Esophagus muscularis mucosa (tissue), 4 donors: ENCODE measurements around the gene ALDH6A1. TPM values are rescaled to one million over a fixed set of nuclear protein-coding genes. Genes with fewer than 3 reads are reported as not detected.
A peak's percentile ranks its signal among the peaks of the same experiment; 100 is the strongest.

ENCODE experiments used
- DNase-seq: peaks from one replicate; pipeline ENCODE4 v3.0.0-alpha.2; 2017; ENCODE audit errors: extremely low spot score
- H3K27ac ChIP-seq, 4 donors: fragments of 200-600 bp; sonication (generic); replicated peaks in 1 of 4; 1 replicate in 3 of 4; 2 replicates in 1 of 4; pipeline ENCODE4 v1.5.1; 2016 to 2019; ENCODE audit warnings: mild to moderate bottlenecking in 1 of 4
- H3K27me3 ChIP-seq, 4 donors: fragments of 200-600 bp; sonication (generic); one replicate each; pipeline versions ENCODE4 v1.5.1 to v1.6.0; 2016 to 2019
- H3K36me3 ChIP-seq, 4 donors: fragments of 200-600 bp; sonication (generic); one replicate each; pipeline ENCODE4 v1.5.1; 2016 to 2019
- H3K4me1 ChIP-seq, 4 donors: fragments of 200-600 bp; sonication (generic); one replicate each; pipeline ENCODE4 v1.5.1; 2016 to 2019
- H3K4me3 ChIP-seq, 4 donors: fragments of 200-600 bp; sonication (generic); 1 replicate in 2 of 4; 2 replicates in 2 of 4; pipeline ENCODE4 v1.5.1; 2016 to 2019; ENCODE audit warnings: mild to moderate bottlenecking in 4 of 4, moderate library complexity in 1 of 4
- H3K9me3 ChIP-seq, 4 donors: fragments of 200-600 bp; sonication (generic); 1 replicate in 3 of 4; 2 replicates in 1 of 4; pipeline ENCODE4 v1.5.1; 2016 to 2019
- EP300 ChIP-seq: sonication (generic); formaldehyde crosslinking; IDR thresholded peaks from one replicate; pipeline ENCODE4 v1.6.1; 2017; ENCODE audit warnings: antibody characterized with exemption
- POLR2A ChIP-seq: fragments of 450-650 bp; IDR thresholded peaks from one replicate; pipeline ENCODE4 v1.6.1; 2017; ENCODE audit warnings: antibody characterized with exemption, moderate library complexity, mild to moderate bottlenecking, low read depth
- POLR2AphosphoS5 ChIP-seq, 2 donors: sonication (generic); formaldehyde crosslinking; IDR thresholded peaks; one replicate each; pipeline ENCODE4 v1.6.1; 2017; ENCODE audit warnings: antibody characterized with exemption in 2 of 2
- WGBS: methylation state at CpG from one replicate; pipeline ENCODE4 v1.1.5; 2018; 5-methylcytosine and 5-hydroxymethylcytosine counted together
- intact Hi-C: fragments of 100-400 bp; cut with DNase I; formaldehyde crosslinking; loops from one replicate; pipeline ENCODE4 v1.15.1; 2023
- total RNA-seq, 4 donors: library from RNA; depleted of rRNA; stranded (reverse); fragments of >200 nt; gene quantifications; one replicate each; pipeline versions ENCODE4 v1.1.0 to v1.2.1, GENCODE V29; 2016
- TF ChIP-seq, protein P1 (sequence below), 3 experiments: fragments of 200-600 bp in 2 of 3; fragments of 450-650 bp in 1 of 3; sonication (generic) in 2 of 3; IDR thresholded peaks; one replicate each; pipeline ENCODE4 v1.5.1; 2017 to 2019; ENCODE audit warnings: antibody characterized with exemption in 3 of 3, mild to moderate bottlenecking in 2 of 3, moderate library complexity in 1 of 3

Gene ALDH6A1
- total RNA-seq, 4 donors from 2014 or later = 39.6 to 81.8 (median 62.1) TPM

DNA sequence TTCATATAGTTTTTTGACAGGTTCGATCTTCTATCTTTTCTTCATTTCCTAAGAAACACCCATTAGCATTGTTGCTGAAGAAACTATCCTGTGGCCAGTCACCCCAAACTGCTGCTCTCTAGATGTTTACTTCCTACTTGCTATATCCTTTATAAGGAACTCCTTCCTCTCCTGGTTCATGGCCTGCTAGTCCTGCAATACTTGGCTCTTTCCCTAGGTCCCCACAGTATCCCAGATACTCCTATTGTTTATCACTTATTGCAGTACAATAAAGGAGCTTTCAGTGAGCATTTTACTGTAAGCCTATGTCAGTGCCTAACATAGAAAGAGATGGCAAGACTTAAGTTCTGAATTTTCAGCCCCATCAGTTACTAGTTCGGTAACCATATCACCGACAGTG lies 2.8 kb downstream of the ALDH6A1 start:
- WGBS = 94% methylated on average over 3 of the region's 3 CpGs
- intact Hi-C loops = no loop called here
- Histone ChIP-seq H3K27me3 (no peaks in the 10 kb centered on the region), H3K9me3 (no peaks in the 10 kb centered on the region), H3K4me3 (no peak overlapping the region), H3K4me1 (peaks cover 19 to 36% (median 35%) of the 10 kb centered on the region in 4 donors), H3K27ac (peak overlapping the region in 1 of 4 donors; percentile 2), H3K36me3 (no peaks in the 10 kb centered on the region)
- TF ChIP-seq EP300 = no peak
- TF ChIP-seq, protein P1, sequence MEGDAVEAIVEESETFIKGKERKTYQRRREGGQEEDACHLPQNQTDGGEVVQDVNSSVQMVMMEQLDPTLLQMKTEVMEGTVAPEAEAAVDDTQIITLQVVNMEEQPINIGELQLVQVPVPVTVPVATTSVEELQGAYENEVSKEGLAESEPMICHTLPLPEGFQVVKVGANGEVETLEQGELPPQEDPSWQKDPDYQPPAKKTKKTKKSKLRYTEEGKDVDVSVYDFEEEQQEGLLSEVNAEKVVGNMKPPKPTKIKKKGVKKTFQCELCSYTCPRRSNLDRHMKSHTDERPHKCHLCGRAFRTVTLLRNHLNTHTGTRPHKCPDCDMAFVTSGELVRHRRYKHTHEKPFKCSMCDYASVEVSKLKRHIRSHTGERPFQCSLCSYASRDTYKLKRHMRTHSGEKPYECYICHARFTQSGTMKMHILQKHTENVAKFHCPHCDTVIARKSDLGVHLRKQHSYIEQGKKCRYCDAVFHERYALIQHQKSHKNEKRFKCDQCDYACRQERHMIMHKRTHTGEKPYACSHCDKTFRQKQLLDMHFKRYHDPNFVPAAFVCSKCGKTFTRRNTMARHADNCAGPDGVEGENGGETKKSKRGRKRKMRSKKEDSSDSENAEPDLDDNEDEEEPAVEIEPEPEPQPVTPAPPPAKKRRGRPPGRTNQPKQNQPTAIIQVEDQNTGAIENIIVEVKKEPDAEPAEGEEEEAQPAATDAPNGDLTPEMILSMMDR (IDR thresholded peaks at IDR 0.05) = no peak
- no peak for DNase-seq

GRCh38 chr14:74080820-74081460 lies 3.3 kb downstream of the ALDH6A1 start:
- intact Hi-C loops = no loop called here
- WGBS = 74% methylated on average over 4 of the region's 4 CpGs
- peaks cover 18 to 31% (median 30%) of the 10 kb centered on the region in 4 donors for H3K4me1 ChIP-seq
- TF ChIP-seq EP300 = no peak
- no peak for TF ChIP-seq POLR2AphosphoS5 (IDR thresholded peaks at IDR 0.05)
- TF ChIP-seq, protein P1 (IDR thresholded peaks at IDR 0.05) = no peak
- no peak for TF ChIP-seq POLR2A
- H3K27ac ChIP-seq = peak overlapping the region in 1 of 4 donors; percentile 2
- no peaks in the 10 kb centered on the region for H3K27me3 ChIP-seq
- DNase-seq = no peak
- H3K4me3 ChIP-seq = no peak overlapping the region
- H3K36me3 ChIP-seq = no peaks in the 10 kb centered on the region
- H3K9me3 ChIP-seq = no peaks in the 10 kb centered on the region

GRCh38 chr14:74077401-74077800 lies 6.9 kb downstream of the ALDH6A1 start:
- TF ChIP-seq, protein P1 (IDR thresholded peaks at IDR 0.05) = no peak
- TF ChIP-seq POLR2AphosphoS5 (IDR thresholded peaks at IDR 0.05) (no peak), POLR2A (no peak), EP300 (no peak)
- no peak overlapping the region for H3K4me3 ChIP-seq
- H3K9me3 ChIP-seq = no peaks in the 10 kb centered on the region
- no peaks in the 10 kb centered on the region for H3K27me3 ChIP-seq
- H3K36me3 ChIP-seq = peaks cover 7 to 24% (median 13%) of the 10 kb centered on the region in 4 donors
- H3K4me1 ChIP-seq = peaks cover 0 to 8% (median 6%) of the 10 kb centered on the region in 4 donors
- no peak overlapping the region for H3K27ac ChIP-seq
- WGBS = 55% methylated on average over 1 of the region's 1 CpG
- DNase-seq = no peak
- intact Hi-C loops = no loop called here

DNA sequence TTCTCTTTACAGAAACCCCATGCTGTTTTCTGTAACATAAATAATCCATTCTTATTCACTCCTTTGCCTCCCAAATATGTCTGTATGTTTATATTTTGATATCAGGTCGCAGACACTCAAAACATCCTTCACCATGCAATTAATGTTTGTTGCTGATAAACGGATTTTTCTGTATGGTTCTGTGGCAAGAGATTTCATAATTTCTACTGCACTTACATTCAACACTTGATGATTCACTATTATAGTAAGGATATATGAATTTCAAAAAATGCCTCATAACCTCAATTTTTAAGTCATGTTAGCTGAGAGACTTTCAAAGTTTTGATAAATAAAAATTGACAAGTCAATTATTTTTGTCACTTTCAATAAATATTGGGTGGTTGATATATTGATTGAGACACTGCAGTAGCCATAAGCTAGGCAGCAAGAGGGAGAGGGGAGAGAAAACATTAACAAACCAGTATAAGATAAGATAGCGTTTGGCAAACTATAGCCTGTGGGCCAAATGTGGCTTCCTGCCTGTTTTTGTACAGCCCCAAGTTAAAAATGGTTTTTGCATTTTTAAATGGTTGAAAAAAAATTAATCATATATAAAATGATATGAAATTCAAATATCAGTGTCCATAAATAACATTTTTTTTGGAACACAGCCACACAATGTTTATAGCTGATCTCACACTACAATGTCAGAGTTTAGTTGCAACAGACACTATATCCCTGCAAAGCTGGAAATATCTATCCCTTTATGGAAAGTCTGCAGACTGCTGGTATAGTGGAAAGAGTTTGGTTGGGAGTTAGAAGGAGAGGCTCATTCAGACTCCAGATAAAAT lies 18.3 kb downstream of the ALDH6A1 start:
- TF ChIP-seq, protein P1 (IDR thresholded peaks at IDR 0.05) = no peak
- TF ChIP-seq POLR2A (no peak), EP300 (no peak), POLR2AphosphoS5 (IDR thresholded peaks at IDR 0.05) (no peak)
- Histone ChIP-seq H3K36me3 (peaks cover 68 to 100% (median 88%) of the 10 kb centered on the region in 4 donors), H3K9me3 (no peaks in the 10 kb centered on the region), H3K27me3 (no peaks in the 10 kb centered on the region), H3K27ac (no peak overlapping the region), H3K4me1 (no peaks in the 10 kb centered on the region), H3K4me3 (no peak overlapping the region)
- intact Hi-C loops = no loop called here
- no peak for DNase-seq
- 80% methylated on average over 3 of the region's 3 CpGs for WGBS
